K562 (cell line): ENCODE results near the gene TXNDC9. TPM values are rescaled to one million over a fixed set of nuclear protein-coding genes. Genes with fewer than 3 reads are reported as not detected.

Experiments
- ATAC-seq: fragments of 200-7000 bp; cut with Tn5 transposase; 3 replicates; pipeline ENCODE4 v1.9.1; 2020; ENCODE audit warnings: moderate library complexity
- BruUV-seq: library from RNA; stranded (reverse); fragments of 400-500 nt; replicated peaks from 2 replicates; lab custom pipeline; 2021; lab: Mats Ljungman, UMichigan
- CTCF ChIA-PET: fragments of 300-600 bp; formaldehyde crosslinking; extraction: SDS; loops from one replicate; lab custom pipeline; 2021; ENCODE audit warnings: low intra/inter-chr PET ratio; lab: Yijun Ruan, JAX
- POLR2A ChIA-PET: fragments of 300-600, 350-650 bp; sonication (Branson Sonifier 250); formaldehyde crosslinking; extraction: SDS; loops from one replicate; lab custom pipeline; 2021; ENCODE audit warnings: antibody characterized with exemption, inconsistent platforms; lab: Yijun Ruan, JAX
- DNase-seq, 4 experiments: peaks; one replicate each; pipeline versions ENCODE4 v3.0.0 to v3.0.0-alpha.2; 2011 to 2018; ENCODE audit warnings: low spot score in 3 of 4, mixed read lengths in 3 of 4; ENCODE audit errors: extremely low read depth in 1 of 4
- FAIRE-seq: peaks from 2 replicates; lab custom pipeline; 2011; peaks lifted over from hg19 to GRCh38; lab: Jason Lieb, UNC
- H2AFZ ChIP-seq: 2 replicates; pipeline ENCODE4 v1.6.0; 2011; ENCODE audit warnings: low read depth, low read length, control low read depth, inconsistent platforms
- H3K27ac ChIP-seq: fragments of 200-600 bp; 3 replicates; pipeline ENCODE4 v1.8.0; 2011; ENCODE audit warnings: low read depth, mild to moderate bottlenecking, control low read depth, inconsistent platforms, low read length, moderate library complexity, mixed read lengths; ENCODE audit errors: extremely low read depth
- H3K27me3 ChIP-seq, 2 experiments: fragments of 300-600 bp in 1 of 2; 2 replicates in 1 of 2; 3 replicates in 1 of 2; pipeline versions ENCODE4 v1.6.0 to v1.8.0; 2011; ENCODE audit warnings: inconsistent platforms in 2 of 2, low read length in 2 of 2, mild to moderate bottlenecking in 1 of 2, mixed read lengths in 1 of 2, moderate library complexity in 1 of 2; ENCODE audit not compliant: control insufficient read depth in 2 of 2, insufficient read depth in 2 of 2
- H3K36me3 ChIP-seq: fragments of 300-600 bp; 3 replicates; pipeline ENCODE4 v1.8.0; 2011; ENCODE audit warnings: mild to moderate bottlenecking, low read length, inconsistent platforms; ENCODE audit not compliant: control insufficient read depth, insufficient read depth
- H3K4me1 ChIP-seq, 2 experiments: fragments of 200-600 bp in 1 of 2; replicated peaks in 1 of 2; 2 replicates in 1 of 2; 3 replicates in 1 of 2; pipeline versions ENCODE4 v1.5.1 to v1.8.0; 2011; ENCODE audit warnings: inconsistent platforms in 2 of 2, low read length in 2 of 2, mild to moderate bottlenecking in 1 of 2, mixed read lengths in 1 of 2, moderate library complexity in 1 of 2; ENCODE audit not compliant: control insufficient read depth in 2 of 2, insufficient read depth in 2 of 2
- H3K4me2 ChIP-seq: 2 replicates; pipeline ENCODE4 v1.6.1; 2011; ENCODE audit warnings: low read length, control low read depth, inconsistent platforms, mixed read lengths; ENCODE audit not compliant: insufficient read depth
- H3K4me3 ChIP-seq: fragments of 200-600 bp; sonication (generic), shearing (Covaris generic); 2 replicates; pipeline ENCODE4 v1.5.1; 2016; ENCODE audit warnings: control low read depth, inconsistent platforms
- H3K79me2 ChIP-seq: fragments of 200-600 bp; 3 replicates; pipeline ENCODE4 v1.8.0; 2011; ENCODE audit warnings: low read length, inconsistent platforms; ENCODE audit not compliant: control insufficient read depth, insufficient read depth
- H3K9ac ChIP-seq, 2 experiments: 2 replicates each; pipeline versions ENCODE4 v1.6.0 to v1.6.1; 2011; ENCODE audit warnings: low read depth in 2 of 2, low read length in 2 of 2, control low read depth in 1 of 2, inconsistent platforms in 1 of 2, mild to moderate bottlenecking in 1 of 2, mixed read lengths in 1 of 2; ENCODE audit not compliant: insufficient read depth in 1 of 2
- H3K9me1 ChIP-seq: one replicate; pipeline ENCODE4 v1.6.0; 2011; ENCODE audit warnings: inconsistent platforms, mild to moderate bottlenecking, low read length, moderate library complexity; ENCODE audit not compliant: control insufficient read depth, insufficient read depth
- H3K9me3 ChIP-seq: replicated peaks from 2 replicates; pipeline ENCODE4 v1.5.1; 2011; ENCODE audit warnings: low read depth, low read length, inconsistent platforms; ENCODE audit not compliant: control insufficient read depth, insufficient read depth
- H4K20me1 ChIP-seq: replicated peaks from 2 replicates; pipeline ENCODE4 v1.6.1; 2011; ENCODE audit warnings: low read length, inconsistent platforms, mixed read lengths; ENCODE audit not compliant: control insufficient read depth, insufficient read depth
- NEUROD1 ChIP-seq: fragments of 150-350 bp; IDR thresholded peaks from 2 replicates; pipeline ENCODE4 v1.6.1; 2014; ENCODE audit warnings: borderline replicate concordance, low read length, low read depth; ENCODE audit not compliant: partially characterized antibody
- WGBS: fragments of 100-300 bp; shearing (Covaris generic); methylation state at CpG from one replicate; pipeline ENCODE4 v1.1.6; 2016; ENCODE audit warnings: low coverage, mixed read lengths; ENCODE audit not compliant: insufficient coverage; ENCODE audit errors: missing lambda C conversion rate; 5-methylcytosine and 5-hydroxymethylcytosine counted together
- in situ Hi-C: fragments of 300-500 bp; cut with MboI; formaldehyde crosslinking; loops from 4 replicates; pipeline ENCODE4 v1.15.0; 2018; ENCODE audit warnings: inconsistent platforms, mixed read lengths
- intact Hi-C: fragments of 100-400 bp; cut with micrococcal nuclease; formaldehyde crosslinking; loops from 2 replicates; pipeline ENCODE4 v1.14.2; 2022
- polyA plus RNA-seq, 8 experiments: library from polyadenylated mRNA; depleted of rRNA in 4 of 8; stranded (reverse) in 5 of 8; unstranded in 3 of 8; fragments of >200 nt; fragmentation: Nextera tagmentation in 2 of 8; fragmentation: Illumina TruSeq in 1 of 8; extraction: Ambion mirVana in 2 of 8; extraction: Trizol in 1 of 8; gene quantifications; 2 replicates each; pipeline versions ENCODE4 v1.2.1 to v1.2.3, GENCODE V29; 2011 to 2014; ENCODE audit warnings: inconsistent platforms in 1 of 8, missing spikeins in 1 of 8
- total RNA-seq, 7 experiments: library from RNA; depleted of rRNA in 6 of 7; stranded (reverse); fragments of >200 nt in 6 of 7; fragmentation: Illumina TruSeq in 2 of 7; extraction: Trizol in 2 of 7; gene quantifications; 2 replicates each; pipeline versions ENCODE4 v1.2.1 to v1.2.3, GENCODE V29; 2011 to 2021; ENCODE audit warnings: low replicate concordance in 1 of 7
- TF ChIP-seq, protein P1 (sequence below): fragments of 450-650 bp; IDR thresholded peaks from 2 replicates; pipeline ENCODE4 v1.6.1; 2016; ENCODE audit warnings: borderline replicate concordance
- TF ChIP-seq, protein P2 (sequence below): sonication (generic); formaldehyde crosslinking; IDR thresholded peaks from 2 replicates; pipeline ENCODE4 v1.5.0; 2020; ENCODE audit warnings: missing genetic modification reagents

TXNDC9 gene
- total and polyA plus RNA-seq, 9 of the 15 experiments (the other 6 are each of a cell fraction or from before 2014, with no cell fraction given), result 37.5 to 211 (median 65.5) TPM

DNA sequence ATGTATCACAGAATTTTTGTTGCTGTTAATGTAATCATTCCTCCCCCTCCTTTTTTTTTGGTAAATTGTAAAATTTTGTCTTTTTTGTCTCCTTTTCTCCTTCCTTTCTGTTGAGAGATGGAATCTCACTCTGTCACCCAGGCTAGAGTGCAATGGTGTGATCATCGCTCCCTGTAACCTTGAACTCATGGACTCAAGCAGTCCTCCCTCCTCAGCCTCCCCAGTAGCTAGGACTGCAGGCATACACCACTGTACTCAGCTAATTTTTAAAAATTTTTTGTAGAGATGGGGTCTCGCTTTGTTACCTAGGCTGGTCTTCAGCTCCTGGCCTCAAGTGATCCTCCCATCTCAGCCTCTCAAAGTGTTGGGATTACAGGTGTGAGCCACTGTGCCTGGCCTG is 6.4 kb upstream of the TXNDC9 start:
- Histone ChIP-seq H3K36me3 (peaks cover 16% of the 10 kb centered on the region; the same call in 2 of the 3 replicates), H4K20me1 (peaks cover 20% of the 10 kb centered on the region), H2AFZ (no peak overlapping the region), H3K4me1 (peaks cover 4 to 5% of the 10 kb centered on the region in 2 experiments; a peak in 3 of 5 replicates), H3K9me3 (no peaks in the 10 kb centered on the region), H3K4me3 (no peak overlapping the region), H3K27me3 (no peaks in the 10 kb centered on the region), H3K4me2 (no peak overlapping the region), H3K27ac (no peak overlapping the region), H3K79me2 (peaks cover 100% of the 10 kb centered on the region), H3K9me1 (no peaks in the 10 kb centered on the region), H3K9ac (no peak overlapping the region)
- ChIA-PET POLR2A (interaction anchor here (0.7 kb wide), 1 partner anchor 1222 kb away, joined by 3 read pairs; no protein-coding TSS in a partner anchor), CTCF (no interaction called here)
- DNase-seq (no peak), ATAC-seq (no peak), FAIRE-seq (no peak)
- TF ChIP-seq, protein P1, sequence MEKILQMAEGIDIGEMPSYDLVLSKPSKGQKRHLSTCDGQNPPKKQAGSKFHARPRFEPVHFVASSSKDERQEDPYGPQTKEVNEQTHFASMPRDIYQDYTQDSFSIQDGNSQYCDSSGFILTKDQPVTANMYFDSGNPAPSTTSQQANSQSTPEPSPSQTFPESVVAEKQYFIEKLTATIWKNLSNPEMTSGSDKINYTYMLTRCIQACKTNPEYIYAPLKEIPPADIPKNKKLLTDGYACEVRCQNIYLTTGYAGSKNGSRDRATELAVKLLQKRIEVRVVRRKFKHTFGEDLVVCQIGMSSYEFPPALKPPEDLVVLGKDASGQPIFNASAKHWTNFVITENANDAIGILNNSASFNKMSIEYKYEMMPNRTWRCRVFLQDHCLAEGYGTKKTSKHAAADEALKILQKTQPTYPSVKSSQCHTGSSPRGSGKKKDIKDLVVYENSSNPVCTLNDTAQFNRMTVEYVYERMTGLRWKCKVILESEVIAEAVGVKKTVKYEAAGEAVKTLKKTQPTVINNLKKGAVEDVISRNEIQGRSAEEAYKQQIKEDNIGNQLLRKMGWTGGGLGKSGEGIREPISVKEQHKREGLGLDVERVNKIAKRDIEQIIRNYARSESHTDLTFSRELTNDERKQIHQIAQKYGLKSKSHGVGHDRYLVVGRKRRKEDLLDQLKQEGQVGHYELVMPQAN, result no peak
- TF ChIP-seq, protein P2, sequence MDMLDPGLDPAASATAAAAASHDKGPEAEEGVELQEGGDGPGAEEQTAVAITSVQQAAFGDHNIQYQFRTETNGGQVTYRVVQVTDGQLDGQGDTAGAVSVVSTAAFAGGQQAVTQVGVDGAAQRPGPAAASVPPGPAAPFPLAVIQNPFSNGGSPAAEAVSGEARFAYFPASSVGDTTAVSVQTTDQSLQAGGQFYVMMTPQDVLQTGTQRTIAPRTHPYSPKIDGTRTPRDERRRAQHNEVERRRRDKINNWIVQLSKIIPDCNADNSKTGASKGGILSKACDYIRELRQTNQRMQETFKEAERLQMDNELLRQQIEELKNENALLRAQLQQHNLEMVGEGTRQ (CRISPR knock-in tag), result no peak
- TF ChIP-seq NEUROD1, result no peak
- in situ Hi-C loops (no loop called here), intact Hi-C loops (no loop called here)
- whole genome bisulfite sequencing, result 100% methylated on average over 2 of the region's 2 CpGs
- no TSS peak for BruUV-seq
